Activated CD8-positive, alpha-beta memory T cell treated with anti-CD3 and anti-CD28 coated beads, Interleukin-2, amount 50 U/mL, for 48 hours (primary cell): Measurements from ENCODE around the gene SLC38A4.
A peak's percentile ranks its signal among the peaks of the same experiment; 100 is the strongest.
"Not testable (repeated sequence)": the region's sequence is repeated elsewhere in the genome, so short reads cannot be mapped to it uniquely, and the experiment has no call there.

Experiments used
- DNase-seq: peaks from one replicate; pipeline ENCODE4 v3.0.0-alpha.2; 2020

Gene SLC38A4, protein sequence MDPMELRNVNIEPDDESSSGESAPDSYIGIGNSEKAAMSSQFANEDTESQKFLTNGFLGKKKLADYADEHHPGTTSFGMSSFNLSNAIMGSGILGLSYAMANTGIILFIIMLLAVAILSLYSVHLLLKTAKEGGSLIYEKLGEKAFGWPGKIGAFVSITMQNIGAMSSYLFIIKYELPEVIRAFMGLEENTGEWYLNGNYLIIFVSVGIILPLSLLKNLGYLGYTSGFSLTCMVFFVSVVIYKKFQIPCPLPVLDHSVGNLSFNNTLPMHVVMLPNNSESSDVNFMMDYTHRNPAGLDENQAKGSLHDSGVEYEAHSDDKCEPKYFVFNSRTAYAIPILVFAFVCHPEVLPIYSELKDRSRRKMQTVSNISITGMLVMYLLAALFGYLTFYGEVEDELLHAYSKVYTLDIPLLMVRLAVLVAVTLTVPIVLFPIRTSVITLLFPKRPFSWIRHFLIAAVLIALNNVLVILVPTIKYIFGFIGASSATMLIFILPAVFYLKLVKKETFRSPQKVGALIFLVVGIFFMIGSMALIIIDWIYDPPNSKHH

DNA sequence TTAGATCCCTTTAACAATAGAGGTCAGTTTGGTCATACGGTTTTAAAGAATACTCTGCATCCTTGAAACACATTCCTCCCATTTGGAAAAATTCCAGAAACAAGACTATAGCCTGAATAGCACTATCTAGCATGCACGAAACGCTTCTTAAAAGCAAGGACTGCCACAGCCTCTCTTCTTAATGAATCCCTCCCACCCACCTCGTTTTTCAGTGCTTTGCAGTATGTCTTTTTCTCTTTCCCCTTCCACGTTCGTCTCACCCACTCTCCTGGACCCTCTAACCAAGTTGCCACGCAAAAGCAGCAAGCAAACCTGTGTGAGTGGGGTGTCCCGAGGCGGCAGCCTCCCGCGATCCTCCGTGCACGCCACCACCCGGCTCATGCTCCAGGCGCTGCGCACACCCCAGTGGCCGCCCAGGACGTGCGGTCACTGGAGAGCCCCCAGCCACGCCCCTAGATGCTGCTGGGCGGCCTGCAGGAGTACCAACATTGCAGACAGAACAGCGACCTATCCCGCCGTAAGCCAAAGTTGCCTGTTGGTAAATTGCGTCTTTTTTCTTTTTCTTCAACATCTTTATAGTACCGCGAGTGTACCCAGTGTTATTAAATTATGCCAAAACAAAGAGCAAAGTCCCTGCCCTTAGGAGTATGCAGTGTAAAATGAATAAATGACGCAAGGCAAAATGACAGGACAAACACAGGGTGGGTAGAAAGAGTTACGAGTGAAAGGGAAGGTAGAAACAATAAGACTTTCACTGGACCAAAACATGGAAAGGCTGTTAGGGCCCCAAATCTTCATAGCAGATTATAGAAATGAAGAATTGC lies at the start of gene SLC38A4:
Gene SLC38A4 (minus strand): TSS at position 407 of the 824 bp plus-strand sequence. CDS start 32,926 bp downstream, outside the sequence.
- DNase-seq: no peak

DNA sequence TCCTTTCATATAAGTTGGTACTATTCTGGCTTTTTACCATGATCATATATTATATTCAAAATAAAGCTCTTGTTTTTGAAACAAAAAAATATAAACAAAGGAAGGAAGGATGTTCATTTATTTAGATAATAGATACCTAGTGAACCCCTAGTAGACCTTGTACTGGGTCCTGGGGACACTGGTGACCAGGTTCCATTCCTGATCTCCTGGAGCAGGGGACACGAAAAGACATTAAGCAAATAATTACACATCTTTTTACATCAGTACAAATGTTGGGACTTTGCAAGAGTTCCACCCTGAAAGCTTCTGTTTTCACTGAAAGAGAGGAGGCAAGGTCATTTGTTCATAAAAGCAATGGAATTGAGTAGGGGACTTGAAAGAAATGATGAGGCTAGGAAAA lies 49.3 kb upstream of the SLC38A4 start:
- no peak for DNase-seq

DNA sequence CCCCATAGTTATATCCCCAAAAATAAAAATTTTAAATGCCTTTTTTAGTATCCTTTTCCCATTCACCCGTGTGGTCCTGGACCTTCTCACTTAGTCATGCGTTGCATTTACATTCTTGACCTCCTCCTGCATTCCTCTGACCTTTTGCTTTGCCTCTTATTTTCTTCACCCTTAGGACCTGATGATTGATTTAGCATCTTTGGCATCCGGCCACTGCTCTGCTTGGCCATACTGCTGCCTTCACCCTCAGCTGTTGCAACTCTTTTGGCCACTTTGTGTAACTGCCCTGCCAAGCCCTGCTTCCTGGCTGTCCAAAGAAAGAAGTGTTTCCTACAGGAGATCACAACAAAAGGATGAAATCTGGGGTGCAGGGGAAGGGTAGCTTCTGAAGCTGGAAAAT lies 48.8 kb upstream of the SLC38A4 start:
- DNase-seq: no peak

DNA sequence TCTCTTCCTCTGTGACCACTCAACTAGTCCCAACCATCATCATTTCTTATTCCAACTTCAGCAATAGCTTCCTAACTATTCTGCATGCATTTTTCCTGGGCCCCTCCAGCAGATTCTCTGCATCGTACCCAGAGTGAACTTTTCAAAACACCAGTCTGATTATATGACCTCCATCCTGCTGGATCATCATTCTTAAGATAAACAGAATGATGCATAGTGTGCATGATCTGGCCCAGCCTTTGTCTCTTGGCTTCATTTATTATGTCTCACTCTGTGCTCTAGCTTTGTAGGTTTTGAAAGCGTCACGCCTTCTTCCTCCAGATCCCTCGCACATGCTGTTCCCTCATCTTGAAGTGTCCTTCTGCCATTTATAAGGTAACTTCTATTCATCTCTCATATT lies 46.3 kb upstream of the SLC38A4 start:
- DNase-seq: no peak

DNA sequence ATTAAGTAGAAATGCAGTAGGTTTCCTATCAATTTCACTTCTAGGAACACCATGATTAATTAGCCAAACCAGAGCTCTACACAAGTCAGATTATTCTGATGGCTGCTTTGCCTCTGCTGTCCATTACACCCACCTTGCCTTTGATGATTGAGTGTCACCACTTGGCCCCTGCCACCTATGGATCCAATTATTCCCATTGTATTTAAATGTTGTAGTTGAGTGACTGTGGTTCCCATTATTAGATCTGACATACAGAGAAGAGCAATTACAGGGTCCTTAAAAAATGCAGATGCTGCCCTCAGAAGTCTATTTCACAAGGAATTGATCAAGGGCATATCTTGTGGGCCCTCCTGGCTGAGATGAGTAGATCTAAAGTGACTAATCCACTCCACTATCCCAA lies 39.5 kb upstream of the SLC38A4 start:
- no peak for DNase-seq

DNA sequence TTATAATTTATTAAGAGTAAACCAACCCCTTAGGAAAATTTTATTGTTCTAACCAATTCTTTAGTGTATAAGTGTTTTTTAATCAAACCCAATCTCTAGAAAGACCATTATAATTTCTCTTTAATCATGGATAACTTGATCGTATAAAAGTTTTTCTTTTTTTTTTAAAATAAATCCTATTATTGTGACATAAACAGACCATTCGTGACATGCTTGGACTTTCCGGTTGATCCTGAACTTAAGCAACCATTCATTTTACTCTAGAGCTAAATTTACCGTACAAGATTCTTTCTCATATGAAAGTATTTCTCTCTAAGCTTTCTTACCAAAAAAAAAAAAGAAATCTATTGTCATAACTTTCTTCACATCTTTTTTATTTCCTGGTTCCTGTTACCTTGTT lies 32.6 kb upstream of the SLC38A4 start:
- DNase-seq: no peak

DNA sequence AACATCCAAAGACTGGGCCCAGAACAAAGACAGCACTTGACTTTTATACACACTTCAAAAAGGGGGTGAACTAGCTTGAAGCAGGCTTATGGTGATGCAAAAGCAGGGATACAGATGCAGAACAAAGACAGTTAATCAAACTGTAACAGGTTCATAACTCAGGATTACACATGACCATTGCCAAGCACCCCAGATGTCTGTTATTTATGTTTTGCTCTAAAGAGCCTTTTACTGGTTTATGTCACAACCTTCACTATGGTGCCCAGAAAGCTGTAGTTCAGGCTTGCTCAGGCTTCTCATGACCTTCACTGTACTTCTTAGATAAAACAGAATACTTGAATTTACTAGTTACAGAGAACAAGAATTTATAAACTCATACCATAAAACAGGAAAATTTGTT lies 31.7 kb upstream of the SLC38A4 start:
- DNase-seq: no peak

DNA sequence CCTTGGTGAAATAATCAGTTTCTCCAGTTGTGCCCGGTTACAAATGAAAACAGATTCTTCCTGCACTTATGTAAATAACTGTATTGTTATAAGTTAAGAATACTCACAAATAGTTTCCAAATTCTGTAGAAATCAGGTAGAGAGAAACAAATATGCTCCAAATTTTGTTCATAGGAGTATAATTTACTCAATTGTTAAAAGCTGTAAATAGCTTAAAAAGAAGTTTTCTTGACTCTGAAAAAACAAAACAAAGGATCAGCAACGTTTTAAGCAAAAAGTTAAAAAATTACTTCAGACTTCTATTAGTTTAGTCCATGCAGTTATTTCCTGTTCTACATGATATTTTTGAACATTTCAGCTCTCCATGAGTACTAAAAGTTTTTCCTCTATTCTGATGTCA lies 30.0 kb upstream of the SLC38A4 start:
- no peak for DNase-seq

DNA sequence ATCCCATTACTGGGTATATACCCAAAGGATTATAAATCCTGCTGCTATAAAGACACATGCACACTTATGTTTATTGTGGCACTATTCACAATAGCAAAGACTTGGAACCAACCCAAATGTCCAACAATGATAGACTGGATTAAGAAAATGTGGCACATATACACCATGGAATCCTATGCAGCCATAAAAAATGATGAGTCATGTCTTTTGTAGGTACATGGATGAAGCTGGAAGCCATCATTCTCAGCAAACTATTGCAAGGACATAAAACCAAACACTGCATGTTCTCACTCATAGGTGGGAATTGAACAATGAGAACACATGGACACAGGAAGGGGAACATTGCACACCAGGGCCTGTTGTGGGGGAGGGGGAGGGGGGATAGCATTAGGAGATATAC lies 28.4 kb upstream of the SLC38A4 start:
- not testable (repeated sequence) for DNase-seq

DNA sequence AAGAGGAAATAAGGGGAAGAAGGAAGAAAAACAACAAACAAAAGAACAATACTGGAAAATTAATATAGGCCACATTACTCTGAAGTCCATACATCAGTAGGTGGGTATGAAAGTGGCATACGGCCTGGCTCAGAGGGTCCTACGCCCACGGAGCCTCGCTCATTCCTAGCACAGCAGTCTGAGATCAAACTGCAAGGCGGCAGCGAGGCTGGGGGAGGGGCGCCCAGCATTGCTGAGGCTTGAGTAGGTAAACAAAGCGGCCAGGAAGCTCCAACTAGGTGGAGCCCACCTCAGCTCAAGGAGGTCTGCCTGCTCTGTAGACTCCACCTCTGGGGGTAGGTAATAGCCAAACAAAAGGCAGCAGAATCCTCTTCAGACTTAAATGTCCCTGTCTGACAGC lies 23.0 kb upstream of the SLC38A4 start:
- DNase-seq: not testable (repeated sequence)

DNA sequence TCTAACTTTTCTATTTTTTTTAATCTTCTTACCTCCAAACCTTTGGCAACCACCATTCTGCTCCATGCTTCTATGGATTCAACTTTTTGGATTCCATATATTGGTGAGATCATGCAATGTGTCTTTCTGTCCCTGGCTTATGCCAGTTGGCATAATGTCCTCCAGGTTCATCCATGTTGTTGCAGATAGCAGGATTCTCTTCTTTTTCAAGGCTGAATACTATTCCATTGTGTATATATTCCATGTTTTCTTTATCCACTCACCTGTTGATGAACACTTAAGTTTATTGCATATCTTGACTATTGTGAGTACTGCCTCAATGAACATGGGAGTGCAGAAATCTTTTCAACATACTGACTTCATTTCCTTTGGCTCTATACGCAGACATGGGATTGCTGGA lies 21.2 kb upstream of the SLC38A4 start:
- no peak for DNase-seq

DNA sequence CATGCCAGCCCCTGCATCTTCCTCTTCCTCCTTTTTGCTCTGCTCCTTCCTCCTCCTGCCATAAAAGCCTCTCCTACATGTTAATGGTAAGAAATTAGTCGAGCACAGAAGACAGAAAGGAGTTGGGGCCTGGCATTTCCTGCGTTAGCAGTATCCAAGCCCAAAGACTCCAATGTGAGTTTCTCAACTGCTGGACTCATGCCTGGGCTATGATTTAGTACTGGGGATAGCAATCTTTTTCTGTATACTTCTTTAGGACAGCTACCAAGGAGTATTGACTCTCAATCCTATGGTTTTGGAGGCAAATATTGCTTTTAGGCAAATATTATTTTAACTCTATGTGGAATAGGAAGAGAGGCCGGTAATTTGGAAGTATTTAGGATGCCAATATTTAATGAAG lies 18.0 kb upstream of the SLC38A4 start:
- no peak for DNase-seq

DNA sequence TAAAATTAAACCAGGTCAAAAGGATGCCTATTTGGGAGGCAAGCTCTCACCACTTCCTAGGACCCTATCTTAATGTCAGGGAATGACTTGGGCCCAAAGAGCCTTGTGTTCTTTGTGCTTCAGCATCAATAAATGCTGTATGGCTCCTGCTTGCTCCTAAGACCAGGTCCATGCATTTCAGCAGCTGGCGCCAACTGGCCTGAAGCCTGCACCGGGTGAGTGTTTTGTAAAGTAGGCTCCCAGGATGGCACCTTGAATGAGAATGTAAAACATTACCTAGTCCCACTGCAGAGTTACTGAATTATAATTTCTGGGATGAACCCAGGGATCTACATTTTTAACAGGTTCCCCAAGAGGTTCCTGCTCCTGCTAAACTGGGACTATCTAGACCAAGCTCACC lies 16.1 kb upstream of the SLC38A4 start:
- no peak for DNase-seq

DNA sequence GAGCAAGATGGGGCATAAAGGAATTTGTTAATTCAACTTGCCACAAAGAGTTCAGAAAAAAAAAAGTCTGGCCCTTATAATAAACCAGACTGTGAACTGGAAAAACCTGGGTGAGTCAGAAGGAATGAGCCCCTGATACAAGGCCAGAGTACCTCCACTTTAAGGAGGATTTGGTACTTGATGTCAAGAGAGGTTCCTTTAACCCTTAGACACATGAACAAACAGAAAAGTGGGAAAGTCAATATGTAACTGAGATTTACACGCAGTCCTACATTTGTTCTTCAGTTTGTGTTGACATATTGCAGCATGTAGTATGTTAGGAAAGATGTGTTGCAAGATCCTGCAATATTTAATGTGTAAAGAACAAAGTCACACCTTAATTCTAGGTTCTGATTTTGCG lies 14.2 kb upstream of the SLC38A4 start:
- DNase-seq: no peak

DNA sequence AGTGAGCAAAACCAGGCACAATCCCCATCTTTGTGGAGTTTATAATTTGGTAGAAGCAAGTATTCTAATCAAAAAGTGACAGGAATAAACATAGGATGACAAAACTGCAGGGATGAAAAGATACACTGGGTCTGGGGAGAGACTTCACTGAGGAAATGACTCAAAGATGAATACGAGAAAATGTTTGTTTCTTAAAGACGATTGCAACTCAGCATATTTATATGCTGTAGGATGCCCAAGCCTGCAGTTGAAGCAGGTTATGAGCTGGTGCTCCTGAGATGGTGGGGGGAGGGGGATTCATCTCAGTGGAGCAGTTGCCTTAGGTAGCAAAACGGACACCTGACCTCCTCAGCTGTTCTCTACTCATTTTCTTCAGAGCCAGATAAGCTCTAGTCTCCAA lies 13.4 kb upstream of the SLC38A4 start:
- DNase-seq: no peak

DNA sequence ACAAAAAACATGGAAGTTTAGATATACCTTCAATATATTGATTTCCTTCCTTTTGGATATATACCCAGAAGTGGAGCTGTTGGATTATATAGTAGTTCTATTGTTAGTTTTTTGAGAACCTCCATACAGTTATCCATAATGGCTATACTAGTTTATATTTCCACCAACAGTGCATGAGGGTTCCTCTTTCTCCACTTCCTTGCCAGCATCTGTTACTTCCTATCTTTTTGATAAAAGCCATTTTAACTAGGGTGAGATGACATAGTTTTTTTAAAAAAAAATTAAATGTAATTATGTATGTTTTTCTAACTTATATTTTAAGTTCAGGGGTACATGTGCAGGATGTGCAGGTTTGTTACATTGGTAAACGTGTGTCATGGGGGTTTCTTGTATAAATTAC lies 10.0 kb upstream of the SLC38A4 start:
- DNase-seq: no peak

DNA sequence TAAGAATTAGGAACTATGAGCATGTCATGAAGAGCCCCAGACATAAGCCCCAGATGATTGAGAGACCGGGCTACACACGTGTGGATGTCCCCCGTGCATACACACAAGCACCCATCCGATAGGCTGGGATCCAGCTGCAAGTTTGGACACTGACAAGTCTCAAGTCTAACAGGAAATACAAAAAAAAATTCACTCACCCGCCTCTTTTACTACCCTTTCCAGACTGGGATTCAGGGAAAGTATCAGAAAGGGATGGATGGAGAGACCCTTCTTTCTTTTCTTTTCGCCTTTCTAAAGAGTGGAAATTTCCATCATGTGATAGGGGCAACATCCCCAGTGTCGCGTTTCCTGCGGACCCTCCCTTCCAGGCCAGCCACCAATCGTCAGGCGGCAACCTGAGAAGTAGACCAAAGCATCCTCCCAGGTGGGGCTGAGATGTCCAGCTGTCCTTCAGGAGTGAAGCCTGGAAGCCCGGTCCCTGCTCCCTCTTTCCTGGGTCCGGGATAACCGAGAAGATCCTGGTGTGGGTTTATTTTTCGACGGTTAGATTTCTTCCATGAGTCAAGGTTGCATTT lies 6.4 kb upstream of the SLC38A4 start:
- DNase-seq: no peak

DNA sequence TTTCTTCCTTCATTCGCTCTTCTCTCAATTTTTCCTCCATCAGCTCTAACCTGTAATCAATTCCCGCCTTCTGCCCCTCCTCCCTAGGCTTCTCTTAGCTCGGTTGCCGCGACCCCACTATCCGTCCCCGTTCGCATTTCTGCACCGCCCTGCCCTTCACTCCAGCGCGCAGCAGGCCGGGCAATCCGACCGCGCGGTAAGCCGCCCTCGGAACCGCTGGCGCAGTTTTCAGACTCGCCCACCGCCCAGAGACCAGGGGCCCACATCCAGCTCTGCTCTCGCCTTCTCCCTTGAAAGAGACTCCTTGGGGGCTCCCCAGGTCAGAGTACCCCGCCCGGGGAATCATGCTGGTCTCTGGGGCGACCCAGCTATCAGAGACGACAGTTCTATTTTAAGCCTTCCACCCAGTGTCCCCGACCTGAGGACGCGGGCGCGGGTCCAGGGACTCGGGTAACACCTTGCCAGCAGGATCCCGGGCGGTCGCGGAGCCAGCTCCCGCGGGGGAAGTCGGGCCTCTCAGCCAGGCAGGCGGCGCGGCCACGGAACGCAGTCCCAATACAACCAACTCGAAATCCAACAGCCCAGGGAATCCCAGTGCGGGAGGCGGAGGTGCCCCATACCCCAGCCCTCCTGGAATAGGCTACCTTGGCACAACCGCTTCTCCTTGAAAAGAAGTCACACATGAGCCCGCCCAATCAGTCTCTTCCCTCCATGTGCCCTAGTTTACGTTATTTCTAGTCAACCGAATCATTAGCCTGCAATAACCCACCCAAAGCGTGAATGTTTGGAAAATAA lies 5.7 kb upstream of the SLC38A4 start:
- DNase-seq: peak; percentile 55

DNA sequence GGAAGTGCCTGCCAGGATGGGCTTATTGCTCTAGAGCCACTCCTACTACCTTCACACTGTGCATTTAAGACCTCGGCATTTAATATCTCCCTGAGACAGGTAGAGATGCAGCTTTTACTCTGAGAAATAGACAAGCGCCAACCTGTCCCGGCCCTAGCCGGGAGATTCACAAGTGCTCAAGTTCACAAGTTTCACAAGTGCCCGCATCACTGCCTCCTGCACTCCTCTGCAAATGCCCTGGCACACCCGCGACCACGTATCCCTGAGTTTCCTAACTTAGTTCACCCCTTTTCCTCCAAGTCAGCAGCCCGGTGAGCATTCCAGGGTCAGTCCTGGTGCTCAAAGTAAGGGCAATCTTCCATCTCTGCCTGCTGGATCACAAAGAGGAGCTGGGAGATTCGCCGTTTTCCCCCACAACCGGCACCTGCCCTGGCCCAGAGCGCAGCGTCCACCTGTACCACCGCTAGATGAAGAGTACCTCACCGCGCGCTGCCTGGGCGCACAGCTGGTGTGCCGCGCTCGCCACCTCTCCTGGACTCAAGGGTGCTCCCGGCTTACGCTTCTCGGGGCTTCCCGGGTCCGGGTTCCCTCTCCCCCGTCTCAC lies 5.0 kb upstream of the SLC38A4 start:
- peak; percentile 52 for DNase-seq

DNA sequence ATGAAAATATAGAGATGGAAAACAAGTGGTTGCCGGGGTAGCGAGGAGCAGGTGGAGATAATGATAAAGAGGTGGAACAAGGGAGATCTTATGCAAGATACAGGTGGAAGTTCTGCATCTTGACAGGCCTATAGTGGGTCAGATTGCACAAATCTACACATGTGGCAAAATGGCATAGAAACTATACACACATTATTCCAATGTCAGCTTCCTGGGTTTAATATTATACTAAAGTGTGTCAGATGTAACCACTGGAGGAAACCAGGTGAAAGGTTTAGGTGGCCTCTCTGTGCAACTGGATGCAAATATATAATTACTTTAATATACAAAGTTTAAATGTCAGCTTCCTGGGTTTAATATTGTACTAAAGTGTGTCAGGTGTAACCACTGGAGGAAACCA lies 1.1 kb downstream of the SLC38A4 start:
- DNase-seq: no peak

DNA sequence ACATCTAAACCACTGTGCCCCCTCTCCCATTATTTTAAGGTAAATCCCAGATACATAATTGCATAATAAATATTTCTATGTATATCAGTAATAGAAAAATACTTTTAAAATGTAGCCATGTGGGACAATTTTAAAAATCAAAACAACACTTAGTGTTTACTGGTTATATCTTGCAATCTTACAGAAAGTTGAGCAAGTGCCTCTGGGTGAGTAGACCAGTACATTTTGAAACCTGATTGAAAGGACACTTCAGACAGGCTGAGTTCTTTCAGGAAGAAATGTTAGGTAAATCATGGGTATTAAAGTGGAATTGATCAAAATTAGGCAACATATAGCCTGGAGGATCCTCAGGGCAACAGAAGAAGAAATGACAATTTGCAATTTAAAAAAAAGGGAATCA lies 7.2 kb downstream of the SLC38A4 start:
- no peak for DNase-seq

DNA sequence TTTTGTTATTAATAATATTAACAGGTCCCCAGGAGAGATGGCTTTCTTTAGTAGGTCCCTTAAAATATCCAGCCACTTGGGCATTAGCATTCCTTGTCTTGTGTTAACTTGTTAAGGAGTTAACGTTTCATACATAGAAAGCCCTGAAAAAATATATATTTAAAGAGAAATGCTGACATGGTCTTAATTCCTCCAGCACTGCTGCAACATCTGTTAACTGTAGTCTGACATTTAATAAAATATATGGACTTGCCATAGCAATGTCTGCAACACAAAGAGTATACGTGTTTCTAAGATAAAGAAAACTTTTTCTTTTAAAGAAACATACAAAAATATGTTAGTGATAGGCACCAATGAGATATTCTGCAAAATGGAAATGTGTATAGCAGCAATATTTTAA lies 10.0 kb downstream of the SLC38A4 start:
- DNase-seq: no peak
